B cell (primary cell): ENCODE data around the gene MAEA. TPM values are rescaled to one million over a fixed set of nuclear protein-coding genes. Genes with fewer than 3 reads are reported as not detected.

ENCODE experiments used
- ATAC-seq: fragments of 200-7000 bp; cut with Tn5 transposase; one replicate; pipeline ENCODE4 v1.10.0; 2021; ENCODE audit warnings: low read depth, mild to moderate bottlenecking, moderate number of reproducible peaks, moderate library complexity
- CTCF ChIA-PET: fragments of 350-600 bp; sonication (Branson Sonifier 250); formaldehyde crosslinking; loops from one replicate; lab custom pipeline; 2021; ENCODE audit warnings: antibody characterized with exemption, inconsistent platforms; lab: Charles Lee
- POLR2A ChIA-PET: fragments of 350-600 bp; sonication (Branson Sonifier 250); formaldehyde crosslinking; loops from one replicate; lab custom pipeline; 2021; ENCODE audit warnings: antibody characterized with exemption; lab: Charles Lee
- DNase-seq: peaks from one replicate; pipeline ENCODE4 v3.0.0; 2013
- H2AFZ ChIP-seq: 2 replicates; pipeline ENCODE4 v1.6.1; 2012; ENCODE audit warnings: mild to moderate bottlenecking, low read depth, low read length; ENCODE audit not compliant: insufficient read depth, poor library complexity, severe bottlenecking
- H3K27ac ChIP-seq, 2 donors: 1 replicate in 1 of 2; 2 replicates in 1 of 2; pipeline ENCODE4 v1.5.1; 2012 to 2013; ENCODE audit warnings: low read length in 2 of 2, mild to moderate bottlenecking in 2 of 2, moderate library complexity in 1 of 2
- H3K27me3 ChIP-seq, 4 experiments: fragments of 200-600 bp in 1 of 4; sonication (generic) in 1 of 4; replicated peaks in 1 of 4; 1 replicate in 2 of 4; 2 replicates in 2 of 4; pipeline versions ENCODE4 v1.6.1 to v1.7.0; 2013 to 2016; ENCODE audit warnings: low read length in 3 of 4, mild to moderate bottlenecking in 2 of 4, mixed read lengths in 1 of 4, moderate library complexity in 1 of 4; ENCODE audit not compliant: insufficient read depth in 4 of 4, control insufficient read depth in 3 of 4; ENCODE audit errors: control extremely low read depth in 1 of 4
- H3K36me3 ChIP-seq, 2 experiments: replicated peaks in 1 of 2; 1 replicate in 1 of 2; 2 replicates in 1 of 2; pipeline versions ENCODE4 v1.6.1 to v1.7.1; 2013; ENCODE audit warnings: low read length in 1 of 2; ENCODE audit not compliant: insufficient read depth in 2 of 2, control insufficient read depth in 1 of 2; ENCODE audit errors: control extremely low read depth in 1 of 2, extremely low read depth in 1 of 2
- H3K4me1 ChIP-seq, 2 donors: fragments of 200-600 bp in 1 of 2; sonication (generic) in 1 of 2; 1 replicate in 1 of 2; 2 replicates in 1 of 2; pipeline versions ENCODE4 v1.5.1 to v1.6.1; 2013 to 2017; ENCODE audit warnings: low read length in 2 of 2; ENCODE audit not compliant: control insufficient read depth in 2 of 2, insufficient read depth in 2 of 2
- H3K4me2 ChIP-seq: replicated peaks from 2 replicates; pipeline ENCODE3; 2012; ENCODE audit warnings: mild to moderate bottlenecking, low read depth, low read length; ENCODE audit not compliant: poor library complexity, severe bottlenecking
- H3K4me3 ChIP-seq, 5 experiments: fragments of 200-600 bp in 1 of 5; sonication (generic) in 1 of 5; 1 replicate in 3 of 5; 2 replicates in 2 of 5; pipeline versions ENCODE4 v1.5.1 to v1.7.0; 2011 to 2016; ENCODE audit warnings: low read length in 4 of 5, mild to moderate bottlenecking in 4 of 5, low read depth in 2 of 5, control low read depth in 1 of 5, moderate library complexity in 1 of 5; ENCODE audit not compliant: insufficient read depth in 1 of 5; ENCODE audit errors: control extremely low read depth in 1 of 5, extremely low read depth in 1 of 5
- H3K79me2 ChIP-seq: fragments of 200-600 bp; sonication (generic); one replicate; pipeline ENCODE4 v1.6.0; 2016; ENCODE audit warnings: low read length; ENCODE audit not compliant: control insufficient read depth, insufficient read depth
- H3K9ac ChIP-seq: fragments of 200-600 bp; sonication (generic); 2 replicates; pipeline ENCODE4 v1.6.1; 2017; ENCODE audit warnings: mild to moderate bottlenecking, low read length, moderate library complexity
- H3K9me3 ChIP-seq, 3 donors: one replicate each; pipeline versions ENCODE4 v1.6.1 to v1.7.1; 2013; ENCODE audit warnings: low read length in 2 of 3; ENCODE audit not compliant: control insufficient read depth in 2 of 3, insufficient read depth in 1 of 3; ENCODE audit errors: control extremely low read depth in 1 of 3
- H4K20me1 ChIP-seq: 2 replicates; pipeline ENCODE4 v1.6.0; 2012; ENCODE audit warnings: mild to moderate bottlenecking, low read length; ENCODE audit not compliant: insufficient read depth, control insufficient read depth, poor library complexity, severe bottlenecking
- H3K27ac Mint-ChIP-seq: one replicate; pipeline ENCODE4 v1.8.0; 2021; ENCODE audit warnings: mixed read lengths
- H3K27me3 Mint-ChIP-seq: one replicate; pipeline ENCODE4 v1.8.0; 2021; ENCODE audit warnings: mixed read lengths
- H3K4me1 Mint-ChIP-seq: one replicate; pipeline ENCODE4 v1.8.0; 2021; ENCODE audit warnings: mixed read lengths
- H3K4me3 Mint-ChIP-seq: one replicate; pipeline ENCODE4 v1.8.0; 2021; ENCODE audit warnings: mixed read lengths
- H3K9me3 Mint-ChIP-seq: one replicate; pipeline ENCODE4 v1.8.0; 2022; ENCODE audit warnings: mixed read lengths; ENCODE audit not compliant: insufficient read depth
- CTCF ChIP-seq: fragments of 200-600 bp; IDR thresholded peaks from one replicate; pipeline ENCODE4 v1.8.0; 2022; ENCODE audit warnings: antibody characterized with exemption, mild to moderate bottlenecking
- EZH2 ChIP-seq: IDR thresholded peaks from 2 replicates; pipeline ENCODE4 v1.6.1; 2012; ENCODE audit warnings: borderline replicate concordance, low read depth, mild to moderate bottlenecking, moderate library complexity, low read length; ENCODE audit not compliant: insufficient read depth, poor library complexity, severe bottlenecking
- whole genome bisulfite sequencing: methylation state at CpG from one replicate; pipeline ENCODE4 v1.1.5; 2013; ENCODE audit warnings: missing lambda C conversion rate; ENCODE audit not compliant: insufficient coverage; 5-methylcytosine and 5-hydroxymethylcytosine counted together
- intact Hi-C: fragments of 100-400 bp; cut with micrococcal nuclease; formaldehyde crosslinking; loops from one replicate; pipeline ENCODE4 v1.10.0; 2022
- polyA plus RNA-seq: library from polyadenylated mRNA; depleted of rRNA; stranded (reverse); fragments of >200 nt; gene quantifications from 2 replicates; pipeline ENCODE4 v1.2.3, GENCODE V29; 2012
- total RNA-seq, 2 donors: library from RNA; stranded (reverse); fragments of 120-200 nt in 1 of 2; gene quantifications; 1 replicate in 1 of 2; 2 replicates in 1 of 2; pipeline versions ENCODE4 v1.2.3 to v1.2.4, GENCODE V29; 2013 to 2022

MAEA gene
- total and polyA plus RNA-seq, 2 donors (not counting 1 experiment from before 2014, with no cell fraction given): 106 to 107 TPM

GRCh38 chr4:1364217-1364616 lies 74.5 kb downstream of the MAEA start:
- H3K27ac Mint-ChIP-seq: no peak overlapping the region
- no peaks in the 10 kb centered on the region for H3K9me3 Mint-ChIP-seq
- Histone ChIP-seq H3K9me3 (no peaks in the 10 kb centered on the region), H3K4me1 (no peaks in the 10 kb centered on the region), H2AFZ (no peak overlapping the region), H3K27me3 (no peaks in the 10 kb centered on the region), H3K36me3 (peaks cover 0 to 13% of the 10 kb centered on the region in 2 experiments), H3K4me3 (no peak overlapping the region), H3K9ac (no peak overlapping the region), H3K4me2 (no peak overlapping the region), H3K27ac (no peak overlapping the region), H3K79me2 (no peaks in the 10 kb centered on the region), H4K20me1 (no peaks in the 10 kb centered on the region)
- DNase-seq: no peak
- H3K27me3 Mint-ChIP-seq: no peaks in the 10 kb centered on the region
- POLR2A ChIA-PET: no interaction called here
- WGBS: 96% methylated on average over 11 of the region's 18 CpGs
- CTCF ChIA-PET: interaction anchor here (0.6 to 2.4 kb wide), 2 partner anchors 9 to 13 kb away, joined by 3 to 9 read pairs; no protein-coding TSS in a partner anchor
- intact Hi-C loops: no loop called here
- TF ChIP-seq CTCF (no peak), EZH2 (no peak)
- ATAC-seq: no peak
- no peaks in the 10 kb centered on the region for H3K4me1 Mint-ChIP-seq
- no peak overlapping the region for H3K4me3 Mint-ChIP-seq

DNA sequence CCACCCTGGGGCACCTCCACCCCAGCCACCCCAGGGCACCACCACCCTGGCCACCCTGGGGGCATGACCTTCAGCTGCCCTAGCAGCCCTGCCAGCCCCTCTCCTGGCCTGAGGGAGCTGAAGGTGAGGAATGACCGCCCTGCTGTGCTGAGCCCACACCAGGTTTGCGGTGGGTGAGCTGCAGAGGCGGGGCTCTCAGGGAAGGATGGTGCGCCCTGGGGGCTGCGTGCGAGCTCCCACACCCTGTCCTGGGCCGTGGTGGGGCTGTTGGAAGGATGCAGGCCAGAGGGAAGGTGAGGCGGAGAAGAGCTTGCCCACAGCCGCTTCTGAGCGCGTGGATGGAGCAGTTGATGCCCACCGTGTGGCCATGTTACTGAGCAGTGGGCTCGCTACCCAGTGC lies 75.1 kb downstream of the MAEA start:
- Mint-ChIP-seq H3K27ac (no peak overlapping the region), H3K4me3 (no peak overlapping the region), H3K27me3 (no peaks in the 10 kb centered on the region), H3K4me1 (no peaks in the 10 kb centered on the region), H3K9me3 (no peaks in the 10 kb centered on the region)
- Histone ChIP-seq H4K20me1 (no peaks in the 10 kb centered on the region), H3K27ac (no peak overlapping the region), H2AFZ (no peak overlapping the region), H3K4me1 (no peaks in the 10 kb centered on the region), H3K36me3 (peaks cover 0 to 9% of the 10 kb centered on the region in 2 experiments), H3K4me3 (no peak overlapping the region), H3K4me2 (no peak overlapping the region), H3K79me2 (no peaks in the 10 kb centered on the region), H3K27me3 (no peaks in the 10 kb centered on the region), H3K9me3 (no peaks in the 10 kb centered on the region), H3K9ac (no peak overlapping the region)
- TF ChIP-seq CTCF: no peak
- POLR2A ChIA-PET: no interaction called here
- intact Hi-C loops: no loop called here
- ATAC-seq: no peak
- WGBS: 94% methylated on average over 13 of the region's 13 CpGs
- DNase-seq: no peak
- CTCF ChIA-PET: interaction anchor here (0.6 to 2.4 kb wide), 2 partner anchors 10 to 14 kb away, joined by 3 to 9 read pairs; no protein-coding TSS in a partner anchor
